NCI-H146 (cell line): ENCODE results near the gene AVPI1.
"Not testable (repeated sequence)": the region's sequence is repeated elsewhere in the genome, so short reads cannot be mapped to it uniquely, and the experiment has no call there.

Experiments
- DNase-seq: peaks from one replicate; lab custom pipeline; 2025; lab: John Stamatoyannopoulos, UW

Gene AVPI1

DNA sequence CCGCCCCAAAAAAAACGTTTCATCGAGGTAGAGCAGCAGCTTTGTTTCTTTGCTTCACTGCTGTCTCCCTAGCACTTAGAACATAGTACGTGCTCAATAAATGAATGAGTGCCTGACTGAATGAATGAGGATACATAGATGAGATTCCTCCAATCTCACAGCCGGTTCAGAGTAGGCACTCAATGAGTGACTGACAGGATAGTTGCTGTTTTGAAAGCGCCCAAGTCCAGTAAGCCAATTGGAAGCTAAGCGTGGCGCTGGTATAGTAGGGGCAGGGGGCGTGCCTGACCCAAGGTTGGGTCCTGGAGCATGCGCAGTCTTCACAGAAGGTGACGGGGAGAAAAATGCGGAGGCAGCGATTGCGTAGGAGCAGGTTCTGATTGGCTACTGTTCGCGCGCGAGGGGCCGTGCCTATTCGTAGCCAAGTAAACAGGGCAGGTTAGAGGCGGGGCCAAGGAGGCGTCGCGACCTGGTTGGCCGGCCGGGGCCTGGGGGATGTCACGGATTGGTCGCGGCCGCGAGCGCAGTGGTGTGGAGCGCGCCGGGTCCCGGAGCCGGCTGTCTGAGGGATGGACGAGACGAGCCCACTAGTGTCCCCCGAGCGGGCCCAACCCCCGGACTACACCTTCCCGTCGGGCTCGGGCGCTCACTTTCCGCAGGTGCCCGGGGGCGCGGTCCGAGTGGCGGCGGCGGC lies 46.7 kb downstream of the AVPI1 start, which contains the start of gene PI4K2A:
Gene PI4K2A, plus strand, starts transcription at position 498 of the 694 bp plus-strand sequence. Its CDS starts 72 bp downstream, at position 570.
- DNase-seq = peak; percentile 99

DNA sequence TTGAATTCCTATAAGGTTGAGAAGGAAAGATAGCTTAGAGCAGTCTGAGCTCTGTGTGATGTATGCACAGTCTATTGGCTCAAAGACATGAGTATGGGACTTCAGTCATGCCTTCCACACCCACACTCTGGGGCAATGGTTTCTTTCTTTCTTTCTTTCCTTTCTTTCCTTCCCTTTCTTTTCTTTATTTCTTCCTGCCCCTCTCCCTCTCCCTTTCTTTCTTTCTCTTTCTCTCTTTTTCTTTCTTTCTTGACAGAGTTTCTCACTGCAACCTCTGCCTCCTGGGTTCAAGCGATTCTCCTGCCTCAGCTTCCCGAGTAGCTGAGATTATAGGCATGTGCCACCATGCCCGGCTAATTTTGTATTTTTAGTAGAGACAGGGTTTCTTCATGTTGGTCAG lies 48.0 kb downstream of the AVPI1 start:
- not testable (repeated sequence) for DNase-seq

DNA sequence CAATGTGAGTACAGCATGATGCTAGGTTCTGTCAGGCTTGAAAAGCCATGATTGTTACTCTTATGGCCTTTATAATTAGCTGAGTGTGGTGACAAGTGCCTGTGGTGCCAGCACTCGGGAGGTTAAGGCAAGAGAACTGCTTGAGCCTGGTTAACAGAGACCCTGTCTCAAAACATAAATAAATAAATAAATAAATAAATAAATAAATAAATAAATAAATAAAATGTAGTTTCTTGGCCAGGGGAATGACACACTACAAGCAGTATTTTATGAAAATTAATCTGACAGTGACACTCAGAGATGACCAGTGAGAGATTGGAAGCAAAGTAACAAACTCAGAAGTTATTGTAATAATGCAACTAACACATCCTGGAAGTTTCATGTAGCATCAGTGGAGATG lies 51.5 kb downstream of the AVPI1 start:
- no peak for DNase-seq

DNA sequence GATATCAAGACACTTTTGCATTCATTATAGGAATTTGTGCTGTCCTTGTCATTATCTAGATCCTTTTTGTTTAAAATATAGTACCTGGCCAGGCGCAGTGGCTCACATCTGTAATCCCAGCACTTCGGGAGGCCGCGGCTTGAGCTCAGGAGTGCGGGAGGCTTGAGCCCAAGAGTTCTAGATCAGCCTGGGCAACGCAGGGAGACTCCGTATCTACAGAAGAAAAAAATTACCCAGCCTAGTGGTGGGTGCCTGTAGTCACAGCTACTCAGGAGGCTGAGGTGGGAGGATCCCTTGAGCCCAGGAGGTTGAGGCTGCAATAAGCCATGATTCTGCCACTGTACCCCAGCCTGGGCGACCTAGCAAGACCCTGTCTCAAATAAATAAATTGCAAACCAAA lies 53.1 kb downstream of the AVPI1 start:
- DNase-seq = peak; percentile 50

DNA sequence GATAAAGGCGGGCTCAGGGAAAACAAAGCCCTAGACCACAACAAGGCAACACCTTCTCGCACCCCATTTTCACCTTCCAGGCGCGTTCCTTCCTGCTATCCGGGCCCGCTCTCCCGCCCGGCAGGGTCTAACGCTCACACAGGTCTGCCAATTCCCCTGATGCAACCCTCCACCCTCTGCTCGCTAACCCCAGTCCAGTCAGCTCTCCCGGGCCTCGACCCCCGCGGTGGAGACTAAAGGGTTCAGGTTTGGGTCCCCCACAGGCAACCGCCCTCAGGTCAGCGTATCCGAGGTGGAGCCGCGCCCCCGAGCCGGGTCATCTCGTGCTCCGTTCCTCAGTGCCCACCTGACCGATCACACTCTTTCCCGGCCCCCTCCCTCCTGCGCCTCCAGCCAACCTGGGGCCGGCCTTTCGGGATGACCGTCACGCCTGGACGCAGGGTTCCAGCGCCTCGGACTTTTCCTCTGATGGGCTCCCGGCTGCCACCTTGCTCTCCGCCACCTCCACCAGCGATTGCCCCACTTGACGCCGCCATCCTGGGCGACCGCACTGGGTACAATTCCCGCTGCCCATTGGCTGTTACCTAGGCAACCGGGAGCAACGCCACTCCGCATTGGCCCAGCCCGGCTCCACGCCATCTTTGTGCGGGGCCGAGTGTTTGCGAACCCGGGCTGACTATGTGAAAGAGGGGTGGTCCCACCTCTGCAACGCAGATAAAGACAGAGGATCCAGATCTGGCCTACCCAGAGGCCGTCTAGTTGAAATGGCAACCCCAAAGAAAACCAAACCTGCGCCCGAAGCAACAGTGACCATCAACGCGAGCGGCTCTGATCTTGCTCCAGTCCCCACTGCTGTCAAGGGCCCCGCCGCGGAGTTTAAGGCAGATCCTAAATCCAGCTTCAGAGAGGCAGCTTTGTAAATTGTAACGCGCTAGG lies 53.8 kb downstream of the AVPI1 start, which contains the start of gene MORN4:
Gene MORN4, minus strand, starts transcription at position 552 of the 936 bp plus-strand sequence. CDS start 13,847 bp downstream, outside the sequence.
- DNase-seq = peak; percentile 96

DNA sequence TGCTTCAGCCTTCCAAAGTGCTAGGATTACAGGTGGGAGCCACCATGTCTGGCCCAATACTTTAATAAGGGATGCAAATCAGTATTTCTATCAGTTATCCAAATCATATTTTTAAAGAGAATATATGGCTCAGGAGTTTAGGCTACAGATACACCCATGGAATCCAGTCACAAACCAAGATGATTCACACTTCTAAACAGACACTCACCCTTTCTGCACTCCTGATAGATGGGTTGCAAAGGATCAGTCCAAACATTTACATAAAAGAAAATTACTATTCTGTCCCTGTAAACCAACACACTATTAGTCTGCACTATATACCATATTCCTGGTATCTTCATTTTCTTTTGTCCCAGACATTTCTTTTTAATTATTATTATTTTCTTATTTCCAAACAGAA lies 55.9 kb downstream of the AVPI1 start:
- no peak for DNase-seq

DNA sequence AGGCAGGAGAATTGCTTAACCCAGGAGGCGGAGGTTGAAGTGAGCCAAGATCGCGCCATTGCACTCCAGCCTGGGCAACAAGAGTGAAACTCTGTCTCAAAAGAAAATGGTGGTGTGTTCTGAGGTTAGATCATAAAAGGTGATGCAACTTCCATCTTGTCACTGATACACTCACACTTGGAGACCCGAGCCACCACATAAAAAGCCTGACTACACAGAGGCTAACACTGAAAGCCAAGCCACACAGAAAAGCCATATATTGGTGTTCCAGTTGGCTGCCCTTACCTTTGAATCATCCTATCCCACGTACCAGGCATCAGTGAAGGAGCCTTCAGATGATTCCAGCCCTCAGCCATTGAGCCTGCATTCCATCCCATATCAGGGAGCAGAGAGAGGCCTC lies 57.8 kb downstream of the AVPI1 start:
- DNase-seq = no peak

DNA sequence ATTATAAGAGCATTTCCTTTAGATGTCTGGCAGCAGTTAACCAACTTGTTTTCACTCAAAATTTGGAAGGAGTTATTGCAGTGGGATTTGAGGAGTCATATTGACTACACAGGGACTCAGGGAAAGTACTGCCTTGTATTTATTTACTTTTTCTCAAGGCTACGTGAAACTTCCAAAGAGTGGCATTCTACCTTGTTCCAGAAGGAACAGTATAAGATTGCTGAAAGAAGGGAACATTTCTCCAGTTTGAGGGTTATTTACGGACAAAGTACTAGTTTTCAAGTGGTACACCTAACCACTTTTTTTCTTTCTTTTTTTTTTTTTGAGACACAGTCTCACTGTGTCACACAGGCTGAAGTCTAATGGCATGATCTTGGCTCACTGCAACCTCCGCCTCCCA lies 58.8 kb downstream of the AVPI1 start:
- no peak for DNase-seq

DNA sequence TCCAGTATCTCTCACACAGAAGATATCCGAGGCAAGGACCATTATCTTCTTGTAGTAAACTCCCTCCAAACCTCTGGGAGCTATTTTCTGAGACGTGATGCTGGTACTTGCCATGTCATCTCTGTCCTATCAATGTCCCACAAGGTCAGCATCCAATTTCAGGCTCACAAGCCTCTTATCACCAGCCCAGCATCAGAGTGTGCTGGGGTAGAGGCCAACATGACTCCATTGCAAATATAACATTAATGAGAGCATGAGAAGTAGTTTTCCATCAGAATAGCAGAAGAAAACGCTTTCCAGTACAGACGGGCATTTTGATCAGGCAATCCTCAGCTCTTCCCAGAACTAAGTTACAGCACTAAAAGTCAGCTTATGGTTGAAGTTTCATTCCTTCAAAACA lies 59.3 kb downstream of the AVPI1 start:
- no peak for DNase-seq
